A673 (cell line): Measurements from ENCODE around the gene CDH12. TPM values are rescaled to one million over a fixed set of nuclear protein-coding genes. Genes with fewer than 3 reads are reported as not detected.

Experiments
- BruUV-seq: library from RNA; stranded (reverse); fragments of 400-500 nt; replicated peaks from 2 replicates; lab custom pipeline; 2021; lab: Mats Ljungman, UMichigan
- CTCF ChIA-PET: fragments of 300-600 bp; sonication (Branson Sonifier 250); formaldehyde crosslinking; loops from one replicate; lab custom pipeline; 2022; ENCODE audit warnings: antibody characterized with exemption; lab: Charles Lee
- POLR2A ChIA-PET: fragments of 300-600 bp; sonication (Branson Sonifier 250); formaldehyde crosslinking; loops from one replicate; lab custom pipeline; 2022; ENCODE audit warnings: antibody characterized with exemption; ENCODE audit not compliant: low non-redundant PET; lab: Charles Lee
- DNase-seq: peaks from one replicate; pipeline ENCODE4 v3.0.0-alpha.2; 2015; ENCODE audit warnings: low spot score
- H3K27ac ChIP-seq: fragments of 200-600 bp; sonication (generic); 2 replicates; pipeline ENCODE4 v1.5.1; 2016; ENCODE audit warnings: mixed run types, low read depth, mild to moderate bottlenecking, mixed read lengths, antibody characterized with exemption, low read length; ENCODE audit not compliant: poor library complexity, severe bottlenecking
- H3K27me3 ChIP-seq: fragments of 200-600 bp; sonication (generic); replicated peaks from 2 replicates; pipeline ENCODE4 v1.6.1; 2017; ENCODE audit warnings: mixed run types, low read depth, mild to moderate bottlenecking, mixed read lengths, antibody characterized with exemption, low read length; ENCODE audit not compliant: insufficient read depth, poor library complexity
- H3K36me3 ChIP-seq: fragments of 200-600 bp; sonication (generic); 2 replicates; pipeline ENCODE4 v1.6.1; 2016; ENCODE audit warnings: mixed run types, mild to moderate bottlenecking, mixed read lengths, antibody characterized with exemption, low read length; ENCODE audit not compliant: insufficient read depth, poor library complexity, severe bottlenecking
- H3K4me1 ChIP-seq: fragments of 200-600 bp; sonication (generic); 2 replicates; pipeline ENCODE4 v1.6.1; 2017; ENCODE audit warnings: mixed run types, mild to moderate bottlenecking, mixed read lengths, antibody characterized with exemption, low read length; ENCODE audit not compliant: insufficient read depth, poor library complexity, severe bottlenecking
- H3K4me3 ChIP-seq: fragments of 200-600 bp; sonication (generic); 2 replicates; pipeline ENCODE4 v1.5.1; 2016; ENCODE audit warnings: low read depth, mixed run types, mild to moderate bottlenecking, mixed read lengths, low read length; ENCODE audit not compliant: poor library complexity, severe bottlenecking
- H3K9me3 ChIP-seq: fragments of 200-600 bp; sonication (generic); 2 replicates; pipeline ENCODE4 v1.6.1; 2016; ENCODE audit warnings: mixed run types, low read depth, mild to moderate bottlenecking, mixed read lengths, antibody characterized with exemption, low read length; ENCODE audit not compliant: poor library complexity, severe bottlenecking
- EZH2 ChIP-seq: fragments of 200-600 bp; sonication (generic); IDR thresholded peaks from 2 replicates; pipeline ENCODE4 v1.6.1; 2017; ENCODE audit warnings: borderline replicate concordance, low read depth, mild to moderate bottlenecking, mixed read lengths, antibody characterized with exemption, low read length; ENCODE audit not compliant: poor library complexity, severe bottlenecking
- intact Hi-C: fragments of 100-400 bp; cut with micrococcal nuclease; formaldehyde crosslinking; loops from one replicate; pipeline ENCODE4 v1.10.0; 2022; ENCODE audit not compliant: unreplicated experiment
- total RNA-seq: library from RNA; stranded (reverse); gene quantifications from 2 replicates; pipeline ENCODE4 v1.2.3, GENCODE V29; 2021
- TF ChIP-seq, protein P1 (sequence below): fragments of 300-800, 200-600 bp; sonication (generic); conservative IDR thresholded peaks from 2 replicates; pipeline ENCODE4 v1.5.1; 2017; ENCODE audit warnings: low read depth, mild to moderate bottlenecking, antibody characterized with exemption, low read length, moderate library complexity, mixed read lengths

The CDH12 gene
- total RNA-seq, 1 experiment from 2014 or later: 39.5 TPM

GRCh38 chr5:22596404-22596970, 256.7 kb downstream of the CDH12 start:
- intact Hi-C loops: no loop called here
- TF ChIP-seq, protein P1, sequence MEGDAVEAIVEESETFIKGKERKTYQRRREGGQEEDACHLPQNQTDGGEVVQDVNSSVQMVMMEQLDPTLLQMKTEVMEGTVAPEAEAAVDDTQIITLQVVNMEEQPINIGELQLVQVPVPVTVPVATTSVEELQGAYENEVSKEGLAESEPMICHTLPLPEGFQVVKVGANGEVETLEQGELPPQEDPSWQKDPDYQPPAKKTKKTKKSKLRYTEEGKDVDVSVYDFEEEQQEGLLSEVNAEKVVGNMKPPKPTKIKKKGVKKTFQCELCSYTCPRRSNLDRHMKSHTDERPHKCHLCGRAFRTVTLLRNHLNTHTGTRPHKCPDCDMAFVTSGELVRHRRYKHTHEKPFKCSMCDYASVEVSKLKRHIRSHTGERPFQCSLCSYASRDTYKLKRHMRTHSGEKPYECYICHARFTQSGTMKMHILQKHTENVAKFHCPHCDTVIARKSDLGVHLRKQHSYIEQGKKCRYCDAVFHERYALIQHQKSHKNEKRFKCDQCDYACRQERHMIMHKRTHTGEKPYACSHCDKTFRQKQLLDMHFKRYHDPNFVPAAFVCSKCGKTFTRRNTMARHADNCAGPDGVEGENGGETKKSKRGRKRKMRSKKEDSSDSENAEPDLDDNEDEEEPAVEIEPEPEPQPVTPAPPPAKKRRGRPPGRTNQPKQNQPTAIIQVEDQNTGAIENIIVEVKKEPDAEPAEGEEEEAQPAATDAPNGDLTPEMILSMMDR: no peak
- TF ChIP-seq EZH2: no peak
- BruUV-seq: no TSS peak
- H3K9me3 ChIP-seq: no peaks in the 10 kb centered on the region
- ChIA-PET CTCF (no interaction called here), POLR2A (no interaction called here)
- no peaks in the 10 kb centered on the region for H3K4me1 ChIP-seq
- peak; percentile 1 for DNase-seq
- no peaks in the 10 kb centered on the region for H3K27me3 ChIP-seq
- H3K27ac ChIP-seq: no peak overlapping the region
- H3K36me3 ChIP-seq: no peaks in the 10 kb centered on the region
- no peak overlapping the region for H3K4me3 ChIP-seq

DNA sequence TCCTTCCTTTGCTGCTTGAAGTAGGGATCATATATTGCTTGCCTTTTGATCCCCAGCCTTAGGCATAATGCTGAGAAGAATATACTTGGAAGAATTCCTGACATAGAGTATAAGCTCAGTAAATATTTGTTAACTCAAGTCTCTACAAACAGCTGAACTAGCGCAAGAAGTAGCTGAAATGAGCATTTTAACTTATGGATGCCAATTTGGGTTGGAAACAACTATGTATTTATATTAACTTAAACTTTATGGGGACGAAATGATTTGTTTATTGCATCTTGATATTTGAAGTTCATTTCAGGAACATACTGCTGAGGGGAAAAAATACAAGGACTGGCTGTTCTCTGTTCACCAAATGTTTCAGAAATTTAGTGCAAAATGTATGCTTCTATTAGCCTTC, 258.7 kb downstream of the CDH12 start:
- POLR2A ChIA-PET: interaction anchor here (0.6 kb wide), 1 partner anchor 207 kb away, joined by 3 read pairs; no protein-coding TSS in a partner anchor

GRCh38 chr5:22593592-22593991, 259.6 kb downstream of the CDH12 start:
- intact Hi-C loops: no loop called here
- no TSS peak for BruUV-seq
- no peaks in the 10 kb centered on the region for H3K4me1 ChIP-seq
- no peak overlapping the region for H3K4me3 ChIP-seq
- H3K36me3 ChIP-seq: no peaks in the 10 kb centered on the region
- H3K27me3 ChIP-seq: no peaks in the 10 kb centered on the region
- no peak overlapping the region for H3K27ac ChIP-seq
- CTCF ChIA-PET: no interaction called here
- POLR2A ChIA-PET: no interaction called here
- no peak for DNase-seq
- TF ChIP-seq EZH2: no peak
- TF ChIP-seq, protein P1: no peak
- H3K9me3 ChIP-seq: no peaks in the 10 kb centered on the region

More for the DNA sequence above, 258.7 kb downstream of the CDH12 start:
- CTCF ChIA-PET: no interaction called here
- no peak for DNase-seq
- no TSS peak for BruUV-seq
- Histone ChIP-seq H3K9me3 (no peaks in the 10 kb centered on the region), H3K4me1 (no peaks in the 10 kb centered on the region), H3K27ac (no peak overlapping the region), H3K4me3 (no peak overlapping the region), H3K36me3 (no peaks in the 10 kb centered on the region), H3K27me3 (no peaks in the 10 kb centered on the region)
- intact Hi-C loops: no loop called here
- TF ChIP-seq, protein P1: no peak
- no peak for TF ChIP-seq EZH2
